Ureter (tissue), 1 donor: ENCODE results near the gene KDM3A. TPM values are rescaled to one million over a fixed set of nuclear protein-coding genes. Genes with fewer than 3 reads are reported as not detected.

Source experiments
- DNase-seq: peaks from one replicate; pipeline ENCODE4 v3.0.0-alpha.2; 2020; ENCODE audit warnings: low spot score
- total RNA-seq: library from RNA; stranded (reverse); gene quantifications from one replicate; pipeline ENCODE4 v1.2.4, GENCODE V29; 2023
- donor health status: DM: yes; HTN: yes; CAD: no.

Gene KDM3A
- total RNA-seq: 59.1 TPM

- peak; percentile 100 for DNase-seq
These were observed at the start of gene KDM3A for GRCh38 chr2:86440631-86441391. Gene KDM3A (plus strand): TSS chr2:86441371. CDS start chr2:86442048, 677 bp downstream.

GRCh38 chr2:86392873-86393518 is 48.2 kb upstream of the KDM3A start:
- DNase-seq: no peak

GRCh38 chr2:86393521-86394491 is 47.4 kb upstream of the KDM3A start:
- no peak for DNase-seq

GRCh38 chr2:86396291-86396785 is 44.8 kb upstream of the KDM3A start:
- DNase-seq: peak; percentile 50

- DNase-seq: no peak
These were observed 43.2 kb upstream of the KDM3A start for GRCh38 chr2:86397986-86398385.

GRCh38 chr2:86398500-86399474 is 42.4 kb upstream of the KDM3A start:
- no peak for DNase-seq

GRCh38 chr2:86400321-86400720 is 40.9 kb upstream of the KDM3A start:
- no peak for DNase-seq

GRCh38 chr2:86410581-86410980 is 30.6 kb upstream of the KDM3A start:
- DNase-seq: no peak

GRCh38 chr2:86411396-86411795 is 29.8 kb upstream of the KDM3A start:
- no peak for DNase-seq

- DNase-seq: no peak
These were observed 29.2 kb upstream of the KDM3A start for GRCh38 chr2:86412007-86412406.

- DNase-seq: no peak
These were observed 27.7 kb upstream of the KDM3A start for GRCh38 chr2:86413296-86414094.

- no peak for DNase-seq
These were observed 26.2 kb upstream of the KDM3A start for GRCh38 chr2:86414996-86415395.

GRCh38 chr2:86416146-86416545 is 25.0 kb upstream of the KDM3A start:
- no peak for DNase-seq

GRCh38 chr2:86417961-86418360 is 23.2 kb upstream of the KDM3A start:
- no peak for DNase-seq

GRCh38 chr2:86420913-86421312 is 20.3 kb upstream of the KDM3A start:
- no peak for DNase-seq

GRCh38 chr2:86426271-86426670 is 14.9 kb upstream of the KDM3A start:
- no peak for DNase-seq

- DNase-seq: no peak
These were observed 11.8 kb upstream of the KDM3A start for GRCh38 chr2:86429335-86429734.

- no peak for DNase-seq
These were observed 10.8 kb upstream of the KDM3A start for GRCh38 chr2:86430368-86430767.

- no peak for DNase-seq
These were observed 8.0 kb upstream of the KDM3A start for GRCh38 chr2:86433137-86433536.

GRCh38 chr2:86434290-86434689 is 6.9 kb upstream of the KDM3A start:
- no peak for DNase-seq
